IMR-90 (cell line): ENCODE data around the gene P2RY2. TPM values are rescaled to one million over a fixed set of nuclear protein-coding genes. Genes with fewer than 3 reads are reported as not detected.

Experiments
- ATAC-seq: fragments of 200-7000 bp; cut with Tn5 transposase; 2 replicates; pipeline ENCODE4 v1.9.1; 2020; ENCODE audit warnings: low read depth, mild to moderate bottlenecking, moderate library complexity
- BruUV-seq: library from RNA; stranded (reverse); fragments of 400-500 nt; replicated peaks from 2 replicates; lab custom pipeline; 2021; lab: Mats Ljungman, UMichigan
- CTCF ChIA-PET: fragments of 300-600 bp; formaldehyde crosslinking; extraction: SDS; loops from one replicate; lab custom pipeline; 2021; ENCODE audit warnings: antibody characterized with exemption; lab: Yijun Ruan, JAX
- POLR2A ChIA-PET: fragments of 300-600 bp; sonication (Branson Sonifier 250); formaldehyde crosslinking; loops from one replicate; lab custom pipeline; 2022; ENCODE audit warnings: antibody characterized with exemption; ENCODE audit not compliant: unreplicated experiment; lab: Charles Lee
- DNase-seq: peaks from one replicate; pipeline ENCODE4 v3.0.0; 2013
- H2AFZ ChIP-seq: replicated peaks from 2 replicates; pipeline ENCODE3; 2013; ENCODE audit warnings: low read length, mild to moderate bottlenecking; ENCODE audit not compliant: poor library complexity
- H2AK5ac ChIP-seq: 2 replicates; pipeline ENCODE4 v1.6.1; 2013; ENCODE audit warnings: low read depth, low read length, inconsistent platforms
- H2AK9ac ChIP-seq: replicated peaks from 2 replicates; pipeline ENCODE3; 2013; ENCODE audit warnings: mild to moderate bottlenecking, low read depth, low read length, moderate library complexity; ENCODE audit not compliant: poor library complexity
- H2BK120ac ChIP-seq: 2 replicates; pipeline ENCODE4 v1.6.1; 2013; ENCODE audit warnings: low read depth, low read length, inconsistent platforms
- H2BK15ac ChIP-seq: 3 replicates; pipeline ENCODE4 v1.6.1; 2013; ENCODE audit warnings: low read depth, low read length, inconsistent platforms
- H2BK20ac ChIP-seq: 2 replicates; pipeline ENCODE4 v1.6.1; 2013; ENCODE audit warnings: low read depth, mild to moderate bottlenecking, inconsistent platforms, low read length, moderate library complexity
- H2BK5ac ChIP-seq: 2 replicates; pipeline ENCODE4 v1.6.1; 2013; ENCODE audit warnings: mild to moderate bottlenecking, low read depth, low read length, inconsistent platforms; ENCODE audit not compliant: poor library complexity, severe bottlenecking
- H3K14ac ChIP-seq: replicated peaks from 2 replicates; pipeline ENCODE4 v1.6.1; 2013; ENCODE audit warnings: low read depth, low read length, inconsistent platforms
- H3K18ac ChIP-seq: 2 replicates; pipeline ENCODE4 v1.6.1; 2013; ENCODE audit warnings: low read depth, low read length, control low read depth
- H3K23ac ChIP-seq: 2 replicates; pipeline ENCODE4 v1.6.1; 2013; ENCODE audit warnings: low read depth, low read length, inconsistent platforms
- H3K27ac ChIP-seq: 2 replicates; pipeline ENCODE4 v1.5.1; 2013; ENCODE audit warnings: mild to moderate bottlenecking, control low read depth, low read length; ENCODE audit not compliant: insufficient read depth
- H3K27me3 ChIP-seq: 2 replicates; pipeline ENCODE4 v1.6.1; 2013; ENCODE audit warnings: low read length; ENCODE audit not compliant: control insufficient read depth, insufficient read depth
- H3K36me3 ChIP-seq: 2 replicates; pipeline ENCODE4 v1.6.1; 2013; ENCODE audit warnings: low read length, mixed read lengths; ENCODE audit not compliant: control insufficient read depth, insufficient read depth
- H3K4ac ChIP-seq: 2 replicates; pipeline ENCODE4 v1.6.1; 2013; ENCODE audit warnings: low read depth, low read length, inconsistent platforms
- H3K4me1 ChIP-seq: 2 replicates; pipeline ENCODE4 v1.6.1; 2013; ENCODE audit warnings: low read length, mixed read lengths; ENCODE audit not compliant: control insufficient read depth, insufficient read depth
- H3K4me2 ChIP-seq: 2 replicates; pipeline ENCODE4 v1.6.1; 2013; ENCODE audit warnings: low read depth, mild to moderate bottlenecking, control low read depth, low read length, moderate library complexity
- H3K4me3 ChIP-seq: 2 replicates; pipeline ENCODE4 v1.5.1; 2013; ENCODE audit warnings: low read depth, mild to moderate bottlenecking, control low read depth, low read length, moderate library complexity; ENCODE audit not compliant: insufficient read depth
- H3K56ac ChIP-seq: 2 replicates; pipeline ENCODE4 v1.6.1; 2013; ENCODE audit warnings: low read length, inconsistent platforms; ENCODE audit not compliant: insufficient read depth; ENCODE audit errors: extremely low read depth
- H3K79me1 ChIP-seq, 2 experiments: 2 replicates each; pipeline ENCODE4 v1.6.1; 2013; ENCODE audit warnings: low read length in 2 of 2, inconsistent platforms in 1 of 2, low read depth in 1 of 2
- H3K9ac ChIP-seq: 2 replicates; pipeline ENCODE4 v1.6.1; 2013; ENCODE audit warnings: low read depth, low read length, control low read depth
- H3K9me1 ChIP-seq: 2 replicates; pipeline ENCODE4 v1.6.1; 2013; ENCODE audit warnings: low read length, inconsistent platforms; ENCODE audit not compliant: insufficient read depth
- H3K9me3 ChIP-seq: 2 replicates; pipeline ENCODE4 v1.6.1; 2013; ENCODE audit warnings: low read length; ENCODE audit not compliant: control insufficient read depth, insufficient read depth
- H4K20me1 ChIP-seq: 2 replicates; pipeline ENCODE4 v1.6.1; 2013; ENCODE audit warnings: low read length, inconsistent platforms; ENCODE audit not compliant: insufficient read depth
- H4K5ac ChIP-seq: 2 replicates; pipeline ENCODE4 v1.6.1; 2013; ENCODE audit warnings: mild to moderate bottlenecking, low read depth, low read length, control low read depth
- H4K8ac ChIP-seq, 2 experiments: 2 replicates each; pipeline ENCODE4 v1.6.1; 2013; ENCODE audit warnings: low read depth in 2 of 2, low read length in 2 of 2, control low read depth in 1 of 2, inconsistent platforms in 1 of 2
- H4K91ac ChIP-seq: 2 replicates; pipeline ENCODE4 v1.6.1; 2013; ENCODE audit warnings: low read depth, low read length, inconsistent platforms; ENCODE audit not compliant: insufficient read depth
- BHLHE40 ChIP-seq: fragments of 150-350 bp; IDR thresholded peaks from 2 replicates; pipeline ENCODE4 v1.6.1; 2016; ENCODE audit warnings: mild to moderate bottlenecking, low read depth, low read length
- CEBPB ChIP-seq: IDR thresholded peaks from 2 replicates; pipeline ENCODE4 v1.6.1; 2012; ENCODE audit warnings: low read depth, low read length, improper control_type of control experiment
- CHD1 ChIP-seq: IDR thresholded peaks from 2 replicates; pipeline ENCODE4 v1.6.1; 2012; ENCODE audit warnings: low read depth, low read length, improper control_type of control experiment
- CTCF ChIP-seq: conservative IDR thresholded peaks from 2 replicates; pipeline ENCODE4 v1.5.1; 2012; ENCODE audit warnings: mild to moderate bottlenecking, low read depth, low read length, improper control_type of control experiment
- FOS ChIP-seq: fragments of 150-350 bp; IDR thresholded peaks from 2 replicates; pipeline ENCODE4 v1.6.1; 2016; ENCODE audit warnings: low read depth, low read length
- MAFK ChIP-seq: IDR thresholded peaks from 2 replicates; pipeline ENCODE4 v1.6.1; 2012; ENCODE audit warnings: low read depth, low read length, improper control_type of control experiment
- MAZ ChIP-seq: IDR thresholded peaks from 2 replicates; pipeline ENCODE4 v1.6.1; 2012; ENCODE audit warnings: low read depth, mild to moderate bottlenecking, low read length, improper control_type of control experiment, moderate library complexity, borderline replicate concordance
- MXI1 ChIP-seq: IDR thresholded peaks from 2 replicates; pipeline ENCODE4 v1.6.1; 2012; ENCODE audit warnings: low read depth, mild to moderate bottlenecking, low read length, moderate library complexity, borderline replicate concordance
- NFE2L2 ChIP-seq: fragments of 150-350 bp; IDR thresholded peaks from 2 replicates; pipeline ENCODE4 v1.6.1; 2016; ENCODE audit warnings: low read depth, mild to moderate bottlenecking, low read length
- RAD21 ChIP-seq: IDR thresholded peaks from 2 replicates; pipeline ENCODE4 v1.6.1; 2012; ENCODE audit warnings: low read length, improper control_type of control experiment
- RFX5 ChIP-seq: IDR thresholded peaks from 2 replicates; pipeline ENCODE4 v1.8.0; 2012; ENCODE audit warnings: low read depth, mild to moderate bottlenecking, low read length, moderate library complexity
- SMC3 ChIP-seq: fragments of 150-350 bp; IDR thresholded peaks from 2 replicates; pipeline ENCODE4 v1.6.1; 2016; ENCODE audit warnings: low read depth, mild to moderate bottlenecking, antibody characterized with exemption, low read length, moderate library complexity
- USF2 ChIP-seq: fragments of 150-350 bp; IDR thresholded peaks from 2 replicates; pipeline ENCODE4 v1.6.1; 2017; ENCODE audit warnings: mild to moderate bottlenecking, antibody characterized with exemption, low read length, low read depth
- WGBS, 2 experiments: methylation state at CpG; one replicate each; pipeline versions ENCODE4 v1.1.5 to v1.1.7; 2013; ENCODE audit warnings: missing lambda C conversion rate in 2 of 2; ENCODE audit not compliant: insufficient read length in 1 of 2; ENCODE audit errors: extremely low coverage in 2 of 2; 5-methylcytosine and 5-hydroxymethylcytosine counted together
- dilution Hi-C: fragments of 300-500 bp; cut with HindIII; formaldehyde crosslinking; loops from one replicate; pipeline ENCODE4 v1.14.3; 2018; ENCODE audit warnings: low sequenced_read_pairs; ENCODE audit not compliant: unreplicated experiment
- in situ Hi-C: fragments of 300-500 bp; cut with MboI; formaldehyde crosslinking; loops from 3 replicates; pipeline ENCODE4 v1.14.3; 2019; ENCODE audit warnings: low sequenced_read_pairs, inconsistent platforms, mixed read lengths
- intact Hi-C: fragments of 100-400 bp; cut with micrococcal nuclease; formaldehyde crosslinking; loops from 2 replicates; pipeline ENCODE4 v1.10.0; 2022
- polyA plus RNA-seq, 3 experiments: library from polyadenylated mRNA; depleted of rRNA; stranded (reverse); fragments of >200 nt; gene quantifications; 2 replicates each; pipeline ENCODE4 v1.2.3, GENCODE V29; 2012; ENCODE audit warnings: low replicate concordance in 1 of 3
- total RNA-seq: library from RNA; depleted of rRNA; stranded (reverse); fragments of >200 nt; gene quantifications from 2 replicates; pipeline ENCODE4 v1.2.3, GENCODE V29; 2012

Gene P2RY2
- total and polyA plus RNA-seq, 2 of the 4 experiments (the other 2 are of a cell fraction): not detected

GRCh38 chr11:73209892-73210291, 8.2 kb upstream of the P2RY2 start:
- Histone ChIP-seq H2BK5ac (no peak overlapping the region), H3K14ac (no peak overlapping the region), H2AFZ (no peak overlapping the region), H3K56ac (no peak overlapping the region), H3K23ac (no peak overlapping the region), H2BK15ac (no peak overlapping the region), H4K5ac (no peak overlapping the region), H3K4me2 (no peak overlapping the region), H4K20me1 (no peaks in the 10 kb centered on the region), H3K36me3 (no peaks in the 10 kb centered on the region), H3K9me1 (no peaks in the 10 kb centered on the region), H2BK120ac (no peak overlapping the region), H2AK5ac (no peak overlapping the region), H3K18ac (no peak overlapping the region), H2AK9ac (no peak overlapping the region), H3K4me3 (no peak overlapping the region), H3K9ac (no peak overlapping the region), H3K4ac (no peak overlapping the region), H3K79me1 (no peaks in the 10 kb centered on the region), H3K9me3 (no peaks in the 10 kb centered on the region), H3K4me1 (0 out of 2 replicates have a peak, but pooled peaks cover 2% of the 10 kb centered on the region), H4K91ac (no peak overlapping the region), H3K27me3 (peaks cover 8% of the 10 kb centered on the region), H2BK20ac (no peak overlapping the region), H3K27ac (no peak overlapping the region), H4K8ac (no peak overlapping the region)
- intact Hi-C loops: no loop called here
- WGBS, 2 experiments: no CpG with 5 or more reads among the region's 2 CpGs
- ChIA-PET CTCF (no interaction called here), POLR2A (no interaction called here)
- in situ Hi-C loops: no loop called here
- TF ChIP-seq BHLHE40: no peak
- no peak for TF ChIP-seq RAD21
- TF ChIP-seq MAFK: no peak
- TF ChIP-seq CEBPB: no peak
- no peak for TF ChIP-seq USF2
- no peak for TF ChIP-seq RFX5
- no peak for TF ChIP-seq CHD1
- no peak for TF ChIP-seq NFE2L2
- no peak for TF ChIP-seq MAZ
- no peak for TF ChIP-seq FOS
- TF ChIP-seq SMC3: no peak
- no peak for TF ChIP-seq CTCF
- TF ChIP-seq MXI1: no peak
- dilution Hi-C loops: no loop called here
- BruUV-seq: no TSS peak
- no peak for ATAC-seq
- no peak for DNase-seq
